ENCODE data around the gene KDM6A.

KDM6A gene

DNA sequence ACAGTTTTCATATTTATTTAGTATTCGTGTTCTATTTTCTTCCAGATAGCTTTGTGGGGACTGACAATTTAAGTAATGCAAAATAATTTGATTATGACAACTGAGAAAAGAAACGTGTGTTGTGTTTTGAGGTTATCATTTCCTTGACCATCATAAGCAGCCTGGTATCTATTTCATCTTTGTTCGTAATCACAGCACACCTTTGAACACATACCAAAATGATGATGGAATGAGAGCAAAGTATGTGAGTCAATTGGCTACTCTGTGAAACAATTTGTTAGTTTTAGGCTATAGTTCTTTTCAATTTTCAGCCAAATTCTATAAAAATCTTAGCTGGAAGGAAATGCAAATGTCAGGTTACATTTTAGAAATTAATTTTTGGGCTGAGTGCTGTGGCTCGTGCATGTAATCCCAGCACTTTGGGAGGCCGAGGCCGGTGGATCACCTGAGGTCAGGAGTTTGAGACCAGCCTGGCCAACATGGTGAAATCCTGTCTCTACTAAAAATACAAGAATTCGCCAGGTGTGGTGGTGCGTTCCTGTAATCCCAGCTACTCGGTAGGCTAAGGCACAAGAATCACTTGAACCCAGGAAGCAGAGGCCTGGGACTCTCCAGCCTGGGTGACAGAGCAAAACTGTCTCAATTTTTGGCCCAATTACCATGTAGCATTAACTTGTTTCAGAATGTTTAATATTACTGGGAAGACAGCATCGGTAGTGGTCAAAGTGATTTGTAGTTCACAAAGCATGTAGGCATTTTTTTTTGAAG lies 30.3 kb upstream of the KDM6A start:
- Histone ChIP-seq H3K36me3 (ENCODE audit: control insufficient read depth in 1 of 2, insufficient read depth in 2 of 2, low read length in 2 of 2) (no peaks in the 10 kb centered on the region), H4K12ac (ENCODE audit: low read depth, low read length) (no peak overlapping the region), H2AK5ac (ENCODE audit: low read length) (no peak overlapping the region), H3K4me1 (ENCODE audit: control insufficient read depth in 1 of 2, insufficient read depth in 2 of 2, low read length in 2 of 2) (no peaks in the 10 kb centered on the region), H3K14ac (ENCODE audit: low read length) (no peak overlapping the region), H3K9me3 (ENCODE audit: insufficient read depth, low read depth, low read length) (no peaks in the 10 kb centered on the region), H3K27me3 (ENCODE audit: insufficient read depth, low read length) (no peaks in the 10 kb centered on the region), H2BK12ac (ENCODE audit: low read length) (no peak overlapping the region), H3K4ac (ENCODE audit: low read depth, low read length) (no peak overlapping the region), H3K4me2 (ENCODE audit: low read length) (no peak overlapping the region), H4K8ac (ENCODE audit: low read depth, low read length) (no peak overlapping the region), H3K23ac (ENCODE audit: low read length) (no peak overlapping the region), H3K79me2 (ENCODE audit: control insufficient read depth, insufficient read depth, low read length, poor library complexity) (no peaks in the 10 kb centered on the region), H2BK120ac (ENCODE audit: insufficient read depth, low read length, poor library complexity) (no peak overlapping the region), H3K79me1 (ENCODE audit: low read length) (no peaks in the 10 kb centered on the region), H2AFZ (ENCODE audit: insufficient read depth, low read length, poor library complexity) (no peak overlapping the region), H3K4me3 (ENCODE audit: low read depth, low read length) (no peak overlapping the region), H3K27ac (ENCODE audit: low read depth, low read length) (no peak overlapping the region), H2BK5ac (ENCODE audit: low read depth, low read length, poor library complexity) (no peak overlapping the region), H3K9ac (ENCODE audit: low read length) (no peak overlapping the region), H4K91ac (ENCODE audit: low read depth, low read length) (no peak overlapping the region), H3K18ac (ENCODE audit: low read length) (no peak overlapping the region)
- peak; percentile 37 to 86 for DNase-seq
- WGBS (ENCODE audit: extremely low coverage, insufficient coverage, insufficient read length): no CpG with 5 or more reads among the region's 10 CpGs

DNA sequence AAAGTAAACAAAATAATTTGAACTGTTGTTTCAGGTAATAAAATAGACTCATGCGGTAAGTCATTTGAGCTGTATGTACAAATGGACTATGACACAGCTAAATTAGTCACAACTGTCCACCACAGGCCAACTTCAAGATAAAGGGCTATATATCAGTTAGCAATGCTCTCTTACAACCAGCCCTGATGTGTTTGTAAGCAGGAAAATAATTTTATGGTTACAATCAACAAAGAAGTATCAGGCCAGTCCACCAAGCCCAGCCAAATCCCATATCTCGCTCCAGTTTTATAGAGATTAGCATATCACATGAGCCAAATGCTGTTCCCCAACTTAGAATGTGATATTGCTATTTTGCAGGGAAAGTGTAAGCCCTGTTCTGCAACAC lies 29.7 kb upstream of the KDM6A start:
- no peak overlapping the region for H3K4me2 ChIP-seq (ENCODE audit: low read length)
- no peaks in the 10 kb centered on the region for H3K79me1 ChIP-seq (ENCODE audit: low read length)
- peak; percentile 15 to 54 for DNase-seq
- no peak overlapping the region for H3K18ac ChIP-seq (ENCODE audit: low read length)
- H3K36me3 ChIP-seq (ENCODE audit: control insufficient read depth in 1 of 2, insufficient read depth in 2 of 2, low read length in 2 of 2): no peaks in the 10 kb centered on the region
- H4K8ac ChIP-seq (ENCODE audit: low read depth, low read length): no peak overlapping the region
- H3K79me2 ChIP-seq (ENCODE audit: control insufficient read depth, insufficient read depth, low read length, poor library complexity): no peaks in the 10 kb centered on the region
- H3K9ac ChIP-seq (ENCODE audit: low read length): no peak overlapping the region
- H2BK120ac ChIP-seq (ENCODE audit: insufficient read depth, low read length, poor library complexity): no peak overlapping the region
- no CpG with 5 or more reads among the region's 2 CpGs for WGBS (ENCODE audit: extremely low coverage, insufficient coverage, insufficient read length)
- H3K4ac ChIP-seq (ENCODE audit: low read depth, low read length): no peak overlapping the region
- no peak overlapping the region for H3K4me3 ChIP-seq (ENCODE audit: low read depth, low read length)
- H2AK5ac ChIP-seq (ENCODE audit: low read length): no peak overlapping the region
- no peak overlapping the region for H3K14ac ChIP-seq (ENCODE audit: low read length)
- H3K4me1 ChIP-seq (ENCODE audit: control insufficient read depth in 1 of 2, insufficient read depth in 2 of 2, low read length in 2 of 2): no peaks in the 10 kb centered on the region
- no peak overlapping the region for H2BK5ac ChIP-seq (ENCODE audit: low read depth, low read length, poor library complexity)
- H2AFZ ChIP-seq (ENCODE audit: insufficient read depth, low read length, poor library complexity): no peak overlapping the region
- H4K12ac ChIP-seq (ENCODE audit: low read depth, low read length): no peak overlapping the region
- no peak overlapping the region for H2BK12ac ChIP-seq (ENCODE audit: low read length)
- no peak overlapping the region for H3K23ac ChIP-seq (ENCODE audit: low read length)
- no peaks in the 10 kb centered on the region for H3K27me3 ChIP-seq (ENCODE audit: insufficient read depth, low read length)
- H4K91ac ChIP-seq (ENCODE audit: low read depth, low read length): no peak overlapping the region
- H3K9me3 ChIP-seq (ENCODE audit: insufficient read depth, low read depth, low read length): no peaks in the 10 kb centered on the region
- no peak overlapping the region for H3K27ac ChIP-seq (ENCODE audit: low read depth, low read length)

DNA sequence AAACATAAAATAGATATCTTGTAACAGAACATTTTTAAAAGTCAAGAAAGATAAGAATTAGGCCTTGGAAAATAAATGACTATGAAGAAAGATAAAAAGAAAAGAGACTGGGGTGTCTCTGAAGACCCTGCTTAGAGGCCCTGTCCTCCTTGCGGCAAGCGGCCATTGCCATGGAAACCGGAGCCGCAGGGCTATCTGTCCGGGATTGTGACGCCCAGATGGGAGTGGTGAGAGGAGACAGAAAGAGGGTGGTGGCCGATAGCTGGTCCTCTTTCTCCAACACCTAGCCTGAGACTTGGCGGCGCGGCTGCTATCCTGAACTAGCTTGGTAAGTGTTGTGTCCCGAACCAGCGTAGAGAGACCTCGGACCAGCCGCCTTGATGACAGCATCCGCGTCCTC lies 29.2 kb upstream of the KDM6A start, which contains the start of gene DUSP21:
DUSP21 (plus strand) TSS at position 269 of the 400 bp plus-strand sequence; CDS start at position 381, 112 bp downstream.
- H3K4me2 ChIP-seq (ENCODE audit: low read length): no peak within 1 kb of the TSS
- WGBS (ENCODE audit: extremely low coverage, insufficient coverage, insufficient read length): no CpG with 5 or more reads among the region's 16 CpGs
- no peak within 1 kb of the TSS for H2BK5ac ChIP-seq (ENCODE audit: low read depth, low read length, poor library complexity)
- no peak within 1 kb of the TSS for H2AFZ ChIP-seq (ENCODE audit: insufficient read depth, low read length, poor library complexity)
- H2BK120ac ChIP-seq (ENCODE audit: insufficient read depth, low read length, poor library complexity): no peak within 1 kb of the TSS
- H4K8ac ChIP-seq (ENCODE audit: low read depth, low read length): no peak within 1 kb of the TSS
- H4K91ac ChIP-seq (ENCODE audit: low read depth, low read length): no peak within 1 kb of the TSS
- H3K4me1 ChIP-seq (ENCODE audit: control insufficient read depth in 1 of 2, insufficient read depth in 2 of 2, low read length in 2 of 2): no peaks in the 10 kb centered on the region
- H2BK12ac ChIP-seq (ENCODE audit: low read length): no peak within 1 kb of the TSS
- H3K36me3 ChIP-seq (ENCODE audit: control insufficient read depth in 1 of 2, insufficient read depth in 2 of 2, low read length in 2 of 2): no peaks in the 10 kb centered on the region
- H3K4me3 ChIP-seq (ENCODE audit: low read depth, low read length): no peak within 1 kb of the TSS
- H3K9ac ChIP-seq (ENCODE audit: low read length): no peak within 1 kb of the TSS
- H3K27me3 ChIP-seq (ENCODE audit: insufficient read depth, low read length): no peaks in the 10 kb centered on the region
- H3K18ac ChIP-seq (ENCODE audit: low read length): no peak within 1 kb of the TSS
- no peak within 1 kb of the TSS for H3K4ac ChIP-seq (ENCODE audit: low read depth, low read length)
- H3K27ac ChIP-seq (ENCODE audit: low read depth, low read length): no peak within 1 kb of the TSS
- peak in 1 of 2 donors; percentile 41 for DNase-seq
- H4K12ac ChIP-seq (ENCODE audit: low read depth, low read length): no peak within 1 kb of the TSS
- H3K79me1 ChIP-seq (ENCODE audit: low read length): no peaks in the 10 kb centered on the region
- no peaks in the 10 kb centered on the region for H3K9me3 ChIP-seq (ENCODE audit: insufficient read depth, low read depth, low read length)
- H3K14ac ChIP-seq (ENCODE audit: low read length): no peak within 1 kb of the TSS
- H3K23ac ChIP-seq (ENCODE audit: low read length): no peak within 1 kb of the TSS
- H2AK5ac ChIP-seq (ENCODE audit: low read length): no peak within 1 kb of the TSS
- H3K79me2 ChIP-seq (ENCODE audit: control insufficient read depth, insufficient read depth, low read length, poor library complexity): no peaks in the 10 kb centered on the region

DNA sequence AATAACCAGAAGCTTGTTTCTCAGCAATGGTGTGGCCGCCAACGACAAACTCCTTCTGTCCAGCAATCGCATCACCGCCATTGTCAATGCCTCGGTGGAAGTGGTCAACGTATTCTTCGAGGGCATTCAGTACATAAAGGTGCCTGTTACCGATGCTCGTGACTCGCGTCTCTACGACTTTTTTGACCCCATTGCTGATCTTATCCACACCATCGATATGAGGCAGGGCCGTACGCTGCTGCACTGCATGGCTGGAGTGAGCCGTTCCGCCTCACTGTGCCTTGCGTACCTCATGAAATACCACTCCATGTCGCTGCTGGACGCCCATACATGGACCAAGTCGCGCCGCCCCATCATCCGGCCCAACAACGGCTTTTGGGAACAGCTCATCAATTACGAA lies 28.8 kb upstream of the KDM6A start:
- WGBS (ENCODE audit: extremely low coverage, insufficient coverage, insufficient read length): no CpG with 5 or more reads among the region's 26 CpGs

More for the DNA sequence above, 28.8 kb upstream of the KDM6A start:
- Histone ChIP-seq H2BK5ac (ENCODE audit: low read depth, low read length, poor library complexity) (no peak overlapping the region), H4K8ac (ENCODE audit: low read depth, low read length) (no peak overlapping the region), H3K4ac (ENCODE audit: low read depth, low read length) (no peak overlapping the region), H3K9ac (ENCODE audit: low read length) (no peak overlapping the region), H3K79me1 (ENCODE audit: low read length) (no peaks in the 10 kb centered on the region), H3K27me3 (ENCODE audit: insufficient read depth, low read length) (no peaks in the 10 kb centered on the region), H3K9me3 (ENCODE audit: insufficient read depth, low read depth, low read length) (no peaks in the 10 kb centered on the region), H3K36me3 (ENCODE audit: control insufficient read depth in 1 of 2, insufficient read depth in 2 of 2, low read length in 2 of 2) (no peaks in the 10 kb centered on the region), H2BK12ac (ENCODE audit: low read length) (no peak overlapping the region), H2AFZ (ENCODE audit: insufficient read depth, low read length, poor library complexity) (no peak overlapping the region), H3K18ac (ENCODE audit: low read length) (no peak overlapping the region), H2AK5ac (ENCODE audit: low read length) (no peak overlapping the region), H4K91ac (ENCODE audit: low read depth, low read length) (no peak overlapping the region), H3K14ac (ENCODE audit: low read length) (no peak overlapping the region), H2BK120ac (ENCODE audit: insufficient read depth, low read length, poor library complexity) (no peak overlapping the region), H4K12ac (ENCODE audit: low read depth, low read length) (no peak overlapping the region), H3K4me2 (ENCODE audit: low read length) (no peak overlapping the region), H3K79me2 (ENCODE audit: control insufficient read depth, insufficient read depth, low read length, poor library complexity) (no peaks in the 10 kb centered on the region), H3K4me1 (ENCODE audit: control insufficient read depth in 1 of 2, insufficient read depth in 2 of 2, low read length in 2 of 2) (no peaks in the 10 kb centered on the region), H3K4me3 (ENCODE audit: low read depth, low read length) (no peak overlapping the region), H3K23ac (ENCODE audit: low read length) (no peak overlapping the region), H3K27ac (ENCODE audit: low read depth, low read length) (no peak overlapping the region)
- DNase-seq: no peak

All from trophoblast cell (in vitro differentiated cells and primary cell).